A549 (cell line): Measurements from ENCODE around the gene CACNG5. TPM values are rescaled to one million over a fixed set of nuclear protein-coding genes. Genes with fewer than 3 reads are reported as not detected.

ENCODE experiments used
- ATAC-seq, 2 experiments: fragments of 200-7000 bp in 1 of 2; fragments of >200 bp in 1 of 2; cut with Nextera tagmentation in 1 of 2; cut with Tn5 transposase in 1 of 2; 3 replicates each; pipeline versions ENCODE4 v1.8.0 to v1.9.1; 2018 to 2020; ENCODE audit warnings: mild to moderate bottlenecking in 1 of 2, moderate library complexity in 1 of 2
- CTCF ChIA-PET: fragments of 300-600 bp; sonication (Branson Sonifier 250); formaldehyde crosslinking; extraction: SDS; loops from one replicate; lab custom pipeline; 2021; ENCODE audit warnings: antibody characterized with exemption, inconsistent platforms; lab: Yijun Ruan, JAX
- POLR2A ChIA-PET: fragments of 350-600 bp; formaldehyde crosslinking; extraction: SDS; loops from one replicate; lab custom pipeline; 2021; ENCODE audit warnings: antibody characterized with exemption, inconsistent platforms; lab: Yijun Ruan, JAX
- DNase-seq, 2 experiments: peaks; one replicate each; pipeline versions ENCODE4 v3.0.0 to v3.0.0-alpha.2; 2011 to 2016; ENCODE audit warnings: low read depth in 1 of 2, low spot score in 1 of 2
- FAIRE-seq: peaks from 2 replicates; lab custom pipeline; 2011; peaks lifted over from hg19 to GRCh38; lab: Jason Lieb, UNC
- H3K27ac ChIP-seq, 2 experiments: fragments of >200 bp; sonication (Bioruptor Twin); formaldehyde crosslinking; 3 replicates each; pipeline ENCODE4 v1.5.1; 2016 to 2017
- H3K4me1 ChIP-seq: fragments of >200 bp; sonication (Bioruptor Twin); formaldehyde crosslinking; 3 replicates; pipeline ENCODE4 v1.6.1; 2016
- H3K4me2 ChIP-seq: fragments of >200 bp; sonication (Bioruptor Twin); formaldehyde crosslinking; 3 replicates; pipeline ENCODE4 v1.6.1; 2016
- H3K4me3 ChIP-seq: fragments of >200 bp; sonication (Bioruptor Twin); formaldehyde crosslinking; 3 replicates; pipeline ENCODE4 v1.5.1; 2016
- H3K9me3 ChIP-seq: fragments of >200 bp; sonication (Bioruptor Twin); formaldehyde crosslinking; 3 replicates; pipeline ENCODE4 v1.6.1; 2016
- BCL3 ChIP-seq: fragments of >200 bp; sonication (Bioruptor Twin); formaldehyde crosslinking; IDR thresholded peaks from 3 replicates; pipeline ENCODE4 v1.6.1; 2016
- CBX2 ChIP-seq: fragments of 200-600 bp; sonication (generic); IDR thresholded peaks from 2 replicates; pipeline ENCODE4 v1.6.1; 2016; ENCODE audit warnings: low read depth, mild to moderate bottlenecking, borderline replicate concordance
- CBX8 ChIP-seq: fragments of 200-600 bp; sonication (generic); IDR thresholded peaks from 2 replicates; pipeline ENCODE4 v1.6.1; 2016
- CHD4 ChIP-seq: fragments of 200-600 bp; sonication (generic); IDR thresholded peaks from 2 replicates; pipeline ENCODE4 v1.6.1; 2016; ENCODE audit warnings: antibody characterized with exemption, mild to moderate bottlenecking, borderline replicate concordance
- EHMT2 ChIP-seq: fragments of 200-600 bp; sonication (generic); IDR thresholded peaks from 2 replicates; pipeline ENCODE4 v1.6.1; 2016; ENCODE audit warnings: antibody characterized with exemption, low read depth, mild to moderate bottlenecking, moderate library complexity
- EP300 ChIP-seq, 2 experiments: fragments of >200 bp; sonication (Bioruptor Twin); formaldehyde crosslinking; IDR thresholded peaks; 2 replicates in 1 of 2; 3 replicates in 1 of 2; pipeline ENCODE4 v1.6.1; 2016 to 2017
- ESRRA ChIP-seq: fragments of 150-350 bp; IDR thresholded peaks from 2 replicates; pipeline ENCODE4 v1.6.1; 2014; ENCODE audit warnings: mild to moderate bottlenecking, low read length, borderline replicate concordance
- FOSB ChIP-seq: fragments of 250-450 bp; sonication (Bioruptor Pico); IDR thresholded peaks from 2 replicates; pipeline ENCODE4 v1.5.0; 2020; ENCODE audit warnings: mild to moderate bottlenecking, moderate library complexity
- FOSL2 ChIP-seq, 2 experiments: fragments of 450-650 bp in 1 of 2; fragments of >200 bp in 1 of 2; sonication (Bioruptor Twin) in 1 of 2; formaldehyde crosslinking; IDR thresholded peaks; 2 replicates each; pipeline versions ENCODE4 v1.5.0 to v1.6.1; 2016 to 2020; ENCODE audit warnings: mild to moderate bottlenecking in 1 of 2, moderate library complexity in 1 of 2
- HMGXB4 ChIP-seq: fragments of 250-450 bp; sonication (Bioruptor Pico); IDR thresholded peaks from 2 replicates; pipeline ENCODE4 v1.5.0; 2021; ENCODE audit warnings: mild to moderate bottlenecking, moderate library complexity, borderline replicate concordance
- HOXA7 ChIP-seq: fragments of 250-450 bp; sonication (Bioruptor Pico); IDR thresholded peaks from 2 replicates; pipeline ENCODE4 v1.5.0; 2020; ENCODE audit warnings: mild to moderate bottlenecking, moderate library complexity
- HOXB5 ChIP-seq: fragments of 250-450 bp; sonication (Bioruptor Pico); IDR thresholded peaks from 2 replicates; pipeline ENCODE4 v1.5.0; 2020; ENCODE audit warnings: mild to moderate bottlenecking, moderate library complexity
- JUNB ChIP-seq: fragments of >200 bp; sonication (Bioruptor Twin); formaldehyde crosslinking; IDR thresholded peaks from 2 replicates; pipeline ENCODE4 v1.6.1; 2016
- MAZ ChIP-seq: fragments of 150-350 bp; IDR thresholded peaks from 2 replicates; pipeline ENCODE4 v1.6.1; 2014; ENCODE audit warnings: antibody characterized with exemption, low read depth, low read length, borderline replicate concordance
- NFE2L2 ChIP-seq: fragments of 150-350 bp; conservative IDR thresholded peaks from 2 replicates; pipeline ENCODE4 v1.6.1; 2014; ENCODE audit warnings: low read length
- PBX3 ChIP-seq: IDR thresholded peaks from 2 replicates; pipeline ENCODE4 v1.6.1; 2012
- PHF8 ChIP-seq: fragments of 200-600 bp; sonication (generic); IDR thresholded peaks from 2 replicates; pipeline ENCODE4 v1.6.1; 2016; ENCODE audit warnings: low read depth, mild to moderate bottlenecking, antibody characterized with exemption, moderate library complexity, borderline replicate concordance
- POLR2AphosphoS2 ChIP-seq: conservative IDR thresholded peaks from 2 replicates; pipeline ENCODE4 v1.6.1; 2012; ENCODE audit warnings: low read length, improper control_type of control experiment, inconsistent platforms
- SMC3 ChIP-seq: fragments of >200 bp; sonication (Bioruptor Twin); formaldehyde crosslinking; IDR thresholded peaks from 3 replicates; pipeline ENCODE4 v1.6.1; 2018; ENCODE audit warnings: inconsistent platforms
- TFCP2L1 ChIP-seq: fragments of 250-450 bp; sonication (Bioruptor Pico); IDR thresholded peaks from 2 replicates; pipeline ENCODE4 v1.5.0; 2021; ENCODE audit warnings: mild to moderate bottlenecking
- ZFP36 ChIP-seq: fragments of 450-650 bp; IDR thresholded peaks from 2 replicates; pipeline ENCODE4 v1.6.1; 2014; ENCODE audit warnings: borderline replicate concordance; ENCODE audit not compliant: partially characterized antibody
- ZNF302 ChIP-seq: fragments of 250-450 bp; sonication (Bioruptor Pico); IDR thresholded peaks from 2 replicates; pipeline ENCODE4 v1.9.0; 2021; ENCODE audit warnings: inconsistent platforms, mild to moderate bottlenecking, moderate library complexity
- ZSCAN20 ChIP-seq: fragments of 250-450 bp; sonication (Bioruptor Pico); IDR thresholded peaks from 2 replicates; pipeline ENCODE4 v1.8.0; 2022; ENCODE audit warnings: mild to moderate bottlenecking, moderate library complexity
- WGBS: methylation state at CpG from one replicate; pipeline ENCODE4 v1.1.6; 2017; ENCODE audit errors: missing lambda C conversion rate; 5-methylcytosine and 5-hydroxymethylcytosine counted together
- polyA plus RNA-seq, 4 experiments: library from polyadenylated mRNA; depleted of rRNA in 3 of 4; stranded (reverse); fragments of >200 nt; fragmentation: RNase III in 1 of 4; extraction: RNeasy Plus Mini Kit Qiagen cat#74134 plus additional on column Dnase treatment in 1 of 4; gene quantifications; 2 replicates in 3 of 4; 3 replicates in 1 of 4; pipeline ENCODE4 v1.2.3, GENCODE V29; 2011 to 2017
- TF ChIP-seq, protein P1 (sequence below): fragments of 250-450 bp; sonication (Bioruptor Pico); IDR thresholded peaks from 2 replicates; pipeline ENCODE4 v1.5.0; 2020; ENCODE audit warnings: low read depth, mild to moderate bottlenecking, moderate library complexity

CACNG5 gene
- polyA plus RNA-seq, 2 of the 4 experiments (the other 2 are of a cell fraction): 0.09 TPM; not detected in 1

DNA sequence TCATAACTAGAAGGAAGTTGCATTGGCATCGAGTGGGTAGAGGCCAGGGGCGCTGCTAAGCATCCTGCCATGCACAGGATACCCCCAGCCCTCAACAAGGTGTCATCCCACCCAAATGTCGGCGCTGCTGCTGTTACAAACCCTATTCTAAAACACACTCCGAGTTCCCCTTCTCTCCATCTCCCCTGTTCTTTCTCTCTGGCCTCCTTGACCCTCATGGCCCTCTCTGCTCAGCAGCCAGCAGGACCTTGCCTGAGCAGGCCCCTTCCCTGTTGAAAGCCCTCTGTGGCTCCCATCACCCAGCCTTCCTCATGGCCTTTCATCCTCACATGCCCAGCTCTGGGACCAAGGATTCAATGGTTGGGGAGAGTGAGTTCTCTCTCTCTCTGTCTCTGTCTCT lies 22.3 kb upstream of the CACNG5 start:
- peak; percentile 17 to 38; a peak in 5 of 6 replicates for ATAC-seq
- TF ChIP-seq SMC3 (no peak), FOSL2 (IDR thresholded peaks at IDR 0.05) (no peak), FOSL2 (CRISPR knock-in tag; IDR thresholded peaks at IDR 0.05) (no peak), FOSB (CRISPR knock-in tag) (no peak), HMGXB4 (CRISPR knock-in tag) (no peak), NFE2L2 (no peak), EP300 (IDR thresholded peaks at IDR 0.05) (no peak), EHMT2 (no peak)

DNA sequence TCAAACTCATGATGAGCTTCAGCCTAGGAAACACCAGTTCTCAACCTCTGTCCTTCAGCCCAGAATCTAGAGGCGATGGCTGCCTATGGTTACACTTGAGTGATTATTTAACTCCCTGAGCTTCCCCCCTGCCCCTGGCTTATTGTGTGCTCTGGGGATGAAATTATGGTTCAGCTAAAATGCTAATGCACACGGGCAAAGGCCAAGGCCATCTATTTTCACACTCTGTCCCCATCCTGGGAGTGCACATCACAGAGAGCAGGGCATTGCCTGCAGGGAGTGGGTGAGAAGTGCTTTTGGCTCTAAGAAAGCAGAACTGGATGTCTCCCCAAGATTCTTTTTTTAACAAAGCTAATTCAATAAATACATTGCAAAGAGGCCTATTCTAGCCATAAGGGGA lies 21.6 kb upstream of the CACNG5 start:
- Histone ChIP-seq H3K4me2 (no peak overlapping the region), H3K9me3 (peaks cover 16% of the 10 kb centered on the region), H3K27ac (no peak overlapping the region), H3K4me3 (no peak overlapping the region), H3K4me1 (no peaks in the 10 kb centered on the region)
- ChIA-PET POLR2A (no interaction called here), CTCF (interaction anchor here (1.4 to 1.6 kb wide), 3 partner anchors 9 to 87 kb away, joined by 3 to 11 read pairs (median 6); no protein-coding TSS in a partner anchor)
- no peak for FAIRE-seq
- WGBS: 46% methylated on average over 2 of the region's 2 CpGs
- ATAC-seq: peak in 1 of 2 experiments; percentile 31; a peak in 3 of 6 replicates
- TF ChIP-seq ZNF302 (no peak), MAZ (no peak), CBX8 (no peak), NFE2L2 (no peak), CHD4 (no peak), TFCP2L1 (CRISPR knock-in tag) (no peak), JUNB (no peak), ZSCAN20 (CRISPR knock-in tag) (no peak)
- DNase-seq: no peak

More for the DNA sequence above, 22.3 kb upstream of the CACNG5 start:
- CTCF ChIA-PET: interaction anchor here (1.4 to 1.6 kb wide), 3 partner anchors 10 to 87 kb away, joined by 3 to 11 read pairs (median 6); no protein-coding TSS in a partner anchor
- no peak overlapping the region for H3K4me2 ChIP-seq
- H3K4me3 ChIP-seq: no peak overlapping the region
- no peak overlapping the region for H3K27ac ChIP-seq
- WGBS: 58% methylated on average over 5 of the region's 5 CpGs
- H3K9me3 ChIP-seq: peaks cover 8% of the 10 kb centered on the region
- POLR2A ChIA-PET: no interaction called here
- FAIRE-seq (no peak), DNase-seq (no peak)
- H3K4me1 ChIP-seq: no peaks in the 10 kb centered on the region

GRCh38 chr17:66814026-66814425 lies 20.9 kb upstream of the CACNG5 start:
- POLR2A ChIA-PET: no interaction called here
- ATAC-seq: no peak; a peak in 2 of 6 replicates
- CTCF ChIA-PET: interaction anchor here (1.6 kb wide), 1 partner anchor 11 kb away, joined by 11 read pairs; no protein-coding TSS in a partner anchor

More at GRCh38 chr17:66814026-66814425, 20.9 kb upstream of the CACNG5 start:
- TF ChIP-seq ZFP36 (no peak), BCL3 (no peak), ZNF302 (no peak), ESRRA (no peak), HMGXB4 (CRISPR knock-in tag) (no peak), CBX2 (no peak), PBX3 (no peak), HOXA7 (CRISPR knock-in tag) (no peak), EP300 (IDR thresholded peaks at IDR 0.05) (no peak), HOXB5 (CRISPR knock-in tag) (no peak), PHF8 (no peak), EHMT2 (no peak), POLR2AphosphoS2 (no peak)
- TF ChIP-seq, protein P1, sequence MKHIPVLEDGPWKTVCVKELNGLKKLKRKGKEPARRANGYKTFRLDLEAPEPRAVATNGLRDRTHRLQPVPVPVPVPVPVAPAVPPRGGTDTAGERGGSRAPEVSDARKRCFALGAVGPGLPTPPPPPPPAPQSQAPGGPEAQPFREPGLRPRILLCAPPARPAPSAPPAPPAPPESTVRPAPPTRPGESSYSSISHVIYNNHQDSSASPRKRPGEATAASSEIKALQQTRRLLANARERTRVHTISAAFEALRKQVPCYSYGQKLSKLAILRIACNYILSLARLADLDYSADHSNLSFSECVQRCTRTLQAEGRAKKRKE (CRISPR knock-in tag): no peak
- TF ChIP-seq, all 56 proteins: peak for 0
- DNase-seq (no peak), FAIRE-seq (no peak)
- no peak overlapping the region for H3K4me2 ChIP-seq
- H3K4me1 ChIP-seq: no peaks in the 10 kb centered on the region
- peaks cover 16% of the 10 kb centered on the region for H3K9me3 ChIP-seq
- no peak overlapping the region for H3K27ac ChIP-seq
- WGBS: 71% methylated on average over 6 of the region's 6 CpGs
- H3K4me3 ChIP-seq: no peak overlapping the region
